ENCODE measurements around the gene IL21.

IL21 gene

DNA sequence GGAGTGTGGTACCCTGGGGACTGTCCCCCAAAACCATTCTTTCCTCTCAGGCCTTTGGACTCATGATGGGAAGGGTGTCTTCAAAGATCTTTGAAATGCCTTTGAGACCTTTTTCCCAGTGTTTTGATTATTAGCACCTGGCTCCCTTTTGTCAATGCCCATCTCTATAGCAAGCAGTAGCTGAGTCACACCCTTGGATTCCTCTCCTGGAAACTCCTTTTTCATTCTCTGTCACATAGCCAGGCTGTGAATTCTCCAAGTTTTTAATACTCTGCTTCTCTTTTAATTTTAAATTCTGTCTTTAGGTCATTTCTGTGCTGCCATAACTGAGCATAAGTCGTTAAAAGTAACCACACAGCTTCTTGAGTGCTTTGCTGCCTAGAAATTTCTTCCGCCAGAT lies 29.7 kb downstream of the IL21 start:
- H3K9me2 ChIP-seq (replicated peaks; ENCODE audit: low read depth, low read length) = no peaks in the 10 kb centered on the region
- H3F3A ChIP-seq (ENCODE audit: low read depth) = no peaks in the 10 kb centered on the region
- TF ChIP-seq, protein P1, sequence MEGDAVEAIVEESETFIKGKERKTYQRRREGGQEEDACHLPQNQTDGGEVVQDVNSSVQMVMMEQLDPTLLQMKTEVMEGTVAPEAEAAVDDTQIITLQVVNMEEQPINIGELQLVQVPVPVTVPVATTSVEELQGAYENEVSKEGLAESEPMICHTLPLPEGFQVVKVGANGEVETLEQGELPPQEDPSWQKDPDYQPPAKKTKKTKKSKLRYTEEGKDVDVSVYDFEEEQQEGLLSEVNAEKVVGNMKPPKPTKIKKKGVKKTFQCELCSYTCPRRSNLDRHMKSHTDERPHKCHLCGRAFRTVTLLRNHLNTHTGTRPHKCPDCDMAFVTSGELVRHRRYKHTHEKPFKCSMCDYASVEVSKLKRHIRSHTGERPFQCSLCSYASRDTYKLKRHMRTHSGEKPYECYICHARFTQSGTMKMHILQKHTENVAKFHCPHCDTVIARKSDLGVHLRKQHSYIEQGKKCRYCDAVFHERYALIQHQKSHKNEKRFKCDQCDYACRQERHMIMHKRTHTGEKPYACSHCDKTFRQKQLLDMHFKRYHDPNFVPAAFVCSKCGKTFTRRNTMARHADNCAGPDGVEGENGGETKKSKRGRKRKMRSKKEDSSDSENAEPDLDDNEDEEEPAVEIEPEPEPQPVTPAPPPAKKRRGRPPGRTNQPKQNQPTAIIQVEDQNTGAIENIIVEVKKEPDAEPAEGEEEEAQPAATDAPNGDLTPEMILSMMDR (conservative IDR thresholded peaks at IDR 0.05; ENCODE audit: low read length) = no peak
- no peak for TF ChIP-seq EZH2phosphoT487 (IDR thresholded peaks at IDR 0.05; ENCODE audit: borderline replicate concordance)
- H3K36me3 ChIP-seq (ENCODE audit: insufficient read depth, low read length) = no peaks in the 10 kb centered on the region
- H3K4me2 ChIP-seq (ENCODE audit: low read depth, low read length, poor library complexity, severe bottlenecking) = no peak overlapping the region
- no peak overlapping the region for H2AFZ ChIP-seq (ENCODE audit: low read length)
- no peak overlapping the region for H3K9ac ChIP-seq (ENCODE audit: low read depth, low read length, poor library complexity, severe bottlenecking)
- H4K20me1 ChIP-seq (ENCODE audit: insufficient read depth, low read length, poor library complexity, severe bottlenecking) = no peaks in the 10 kb centered on the region
- H3K27me3 ChIP-seq (ENCODE audit: insufficient read depth, low read length, poor library complexity, severe bottlenecking) = peaks cover 91% of the 10 kb centered on the region
- no peaks in the 10 kb centered on the region for H3K4me1 ChIP-seq (ENCODE audit: insufficient read depth, low read length, poor library complexity, severe bottlenecking)
- H3K9me3 ChIP-seq (ENCODE audit: insufficient read depth, low read depth, low read length) = no peaks in the 10 kb centered on the region
- no peaks in the 10 kb centered on the region for H3K79me2 ChIP-seq (ENCODE audit: insufficient read depth, low read length)
- H3K4me3 ChIP-seq (ENCODE audit: low read length, poor library complexity, severe bottlenecking) = no peak overlapping the region

- Histone ChIP-seq H3K9me2 (replicated peaks; ENCODE audit: low read depth, low read length) (no peaks in the 10 kb centered on the region), H3K79me2 (ENCODE audit: insufficient read depth, low read length) (no peaks in the 10 kb centered on the region), H3F3A (ENCODE audit: low read depth) (no peaks in the 10 kb centered on the region), H3K4me1 (ENCODE audit: insufficient read depth, low read length, poor library complexity, severe bottlenecking) (no peaks in the 10 kb centered on the region), H2AFZ (ENCODE audit: low read length) (no peak overlapping the region), H3K36me3 (ENCODE audit: insufficient read depth, low read length) (no peaks in the 10 kb centered on the region), H3K27me3 (ENCODE audit: insufficient read depth, low read length, poor library complexity, severe bottlenecking) (peaks cover 99% of the 10 kb centered on the region), H3K9me3 (ENCODE audit: insufficient read depth, low read depth, low read length) (no peaks in the 10 kb centered on the region), H4K20me1 (ENCODE audit: insufficient read depth, low read length, poor library complexity, severe bottlenecking) (no peaks in the 10 kb centered on the region), H3K9ac (ENCODE audit: low read depth, low read length, poor library complexity, severe bottlenecking) (no peak overlapping the region), H3K4me3 (ENCODE audit: low read length, poor library complexity, severe bottlenecking) (no peak overlapping the region), H3K4me2 (ENCODE audit: low read depth, low read length, poor library complexity, severe bottlenecking) (no peak overlapping the region)
- TF ChIP-seq, protein P1 (conservative IDR thresholded peaks at IDR 0.05; ENCODE audit: low read length) = no peak
- no peak for TF ChIP-seq EZH2phosphoT487 (IDR thresholded peaks at IDR 0.05; ENCODE audit: borderline replicate concordance)
Measured at GRCh38 chr4:122588453-122589238, 32.2 kb downstream of the IL21 start.

GRCh38 chr4:122584519-122584918 lies 36.3 kb downstream of the IL21 start:
- Histone ChIP-seq H2AFZ (ENCODE audit: low read length) (no peak overlapping the region), H3K9me2 (replicated peaks; ENCODE audit: low read depth, low read length) (no peaks in the 10 kb centered on the region), H3K9me3 (ENCODE audit: insufficient read depth, low read depth, low read length) (no peaks in the 10 kb centered on the region), H3K36me3 (ENCODE audit: insufficient read depth, low read length) (no peaks in the 10 kb centered on the region), H4K20me1 (ENCODE audit: insufficient read depth, low read length, poor library complexity, severe bottlenecking) (no peaks in the 10 kb centered on the region), H3K4me2 (ENCODE audit: low read depth, low read length, poor library complexity, severe bottlenecking) (no peak overlapping the region), H3K4me3 (ENCODE audit: low read length, poor library complexity, severe bottlenecking) (no peak overlapping the region), H3K4me1 (ENCODE audit: insufficient read depth, low read length, poor library complexity, severe bottlenecking) (no peaks in the 10 kb centered on the region), H3K79me2 (ENCODE audit: insufficient read depth, low read length) (no peaks in the 10 kb centered on the region), H3K27me3 (ENCODE audit: insufficient read depth, low read length, poor library complexity, severe bottlenecking) (peaks cover 98% of the 10 kb centered on the region), H3K9ac (ENCODE audit: low read depth, low read length, poor library complexity, severe bottlenecking) (no peak overlapping the region), H3F3A (ENCODE audit: low read depth) (no peaks in the 10 kb centered on the region)
- TF ChIP-seq, protein P1 (conservative IDR thresholded peaks at IDR 0.05; ENCODE audit: low read length) = no peak
- no peak for TF ChIP-seq EZH2phosphoT487 (IDR thresholded peaks at IDR 0.05; ENCODE audit: borderline replicate concordance)
